A549 (cell line): ENCODE results near the gene LRRC7. TPM values are rescaled to one million over a fixed set of nuclear protein-coding genes. Genes with fewer than 3 reads are reported as not detected.

ENCODE experiments used
- ATAC-seq, 2 experiments: fragments of 200-7000 bp in 1 of 2; fragments of >200 bp in 1 of 2; cut with Nextera tagmentation in 1 of 2; cut with Tn5 transposase in 1 of 2; 3 replicates each; pipeline versions ENCODE4 v1.8.0 to v1.9.1; 2018 to 2020; ENCODE audit warnings: mild to moderate bottlenecking in 1 of 2, moderate library complexity in 1 of 2
- CTCF ChIA-PET: fragments of 300-600 bp; sonication (Branson Sonifier 250); formaldehyde crosslinking; extraction: SDS; loops from one replicate; lab custom pipeline; 2021; ENCODE audit warnings: antibody characterized with exemption, inconsistent platforms; lab: Yijun Ruan, JAX
- POLR2A ChIA-PET: fragments of 350-600 bp; formaldehyde crosslinking; extraction: SDS; loops from one replicate; lab custom pipeline; 2021; ENCODE audit warnings: antibody characterized with exemption, inconsistent platforms; lab: Yijun Ruan, JAX
- DNase-seq, 2 experiments: peaks; one replicate each; pipeline versions ENCODE4 v3.0.0 to v3.0.0-alpha.2; 2011 to 2016; ENCODE audit warnings: low read depth in 1 of 2, low spot score in 1 of 2
- FAIRE-seq: peaks from 2 replicates; lab custom pipeline; 2011; peaks lifted over from hg19 to GRCh38; lab: Jason Lieb, UNC
- H3K27ac ChIP-seq, 2 experiments: fragments of >200 bp; sonication (Bioruptor Twin); formaldehyde crosslinking; 3 replicates each; pipeline ENCODE4 v1.5.1; 2016 to 2017
- H3K4me1 ChIP-seq: fragments of >200 bp; sonication (Bioruptor Twin); formaldehyde crosslinking; 3 replicates; pipeline ENCODE4 v1.6.1; 2016
- H3K4me2 ChIP-seq: fragments of >200 bp; sonication (Bioruptor Twin); formaldehyde crosslinking; 3 replicates; pipeline ENCODE4 v1.6.1; 2016
- H3K4me3 ChIP-seq: fragments of >200 bp; sonication (Bioruptor Twin); formaldehyde crosslinking; 3 replicates; pipeline ENCODE4 v1.5.1; 2016
- H3K9me3 ChIP-seq: fragments of >200 bp; sonication (Bioruptor Twin); formaldehyde crosslinking; 3 replicates; pipeline ENCODE4 v1.6.1; 2016
- ATOH8 ChIP-seq: fragments of 250-450 bp; sonication (Bioruptor Pico); IDR thresholded peaks from 2 replicates; pipeline ENCODE4 v1.5.0; 2020; ENCODE audit warnings: low read depth, mild to moderate bottlenecking, moderate library complexity
- CBX2 ChIP-seq: fragments of 200-600 bp; sonication (generic); IDR thresholded peaks from 2 replicates; pipeline ENCODE4 v1.6.1; 2016; ENCODE audit warnings: low read depth, mild to moderate bottlenecking, borderline replicate concordance
- CBX8 ChIP-seq: fragments of 200-600 bp; sonication (generic); IDR thresholded peaks from 2 replicates; pipeline ENCODE4 v1.6.1; 2016
- CEBPB ChIP-seq, 2 experiments: fragments of >200 bp in 1 of 2; sonication (Bioruptor Twin) in 1 of 2; formaldehyde crosslinking in 1 of 2; IDR thresholded peaks; 2 replicates each; pipeline ENCODE4 v1.6.1; 2012 to 2016
- CTCF ChIP-seq: fragments of >200 bp; sonication (Bioruptor Twin); formaldehyde crosslinking; IDR thresholded peaks from 3 replicates; pipeline ENCODE4 v1.5.1; 2016
- EHF ChIP-seq: fragments of 250-450 bp; sonication (Bioruptor Pico); IDR thresholded peaks from 2 replicates; pipeline ENCODE4 v1.5.0; 2020; ENCODE audit warnings: mild to moderate bottlenecking
- EHMT2 ChIP-seq: fragments of 200-600 bp; sonication (generic); IDR thresholded peaks from 2 replicates; pipeline ENCODE4 v1.6.1; 2016; ENCODE audit warnings: antibody characterized with exemption, low read depth, mild to moderate bottlenecking, moderate library complexity
- ELK1 ChIP-seq: fragments of 150-350 bp; IDR thresholded peaks from 2 replicates; pipeline ENCODE4 v1.6.1; 2014; ENCODE audit warnings: low read depth, mild to moderate bottlenecking, low read length
- FOXS1 ChIP-seq: fragments of 250-450 bp; sonication (Bioruptor Pico); IDR thresholded peaks from 2 replicates; pipeline ENCODE4 v1.5.0; 2020; ENCODE audit warnings: mild to moderate bottlenecking, moderate library complexity
- HES2 ChIP-seq: fragments of >200 bp; sonication (Bioruptor Twin); formaldehyde crosslinking; IDR thresholded peaks from 2 replicates; pipeline ENCODE4 v1.6.1; 2016
- HEYL ChIP-seq: fragments of 250-450 bp; sonication (Bioruptor Pico); IDR thresholded peaks from 2 replicates; pipeline ENCODE4 v1.8.0; 2021; ENCODE audit warnings: mild to moderate bottlenecking, moderate library complexity
- HMGXB4 ChIP-seq: fragments of 250-450 bp; sonication (Bioruptor Pico); IDR thresholded peaks from 2 replicates; pipeline ENCODE4 v1.5.0; 2021; ENCODE audit warnings: mild to moderate bottlenecking, moderate library complexity, borderline replicate concordance
- HOXB5 ChIP-seq: fragments of 250-450 bp; sonication (Bioruptor Pico); IDR thresholded peaks from 2 replicates; pipeline ENCODE4 v1.5.0; 2020; ENCODE audit warnings: mild to moderate bottlenecking, moderate library complexity
- JUNB ChIP-seq: fragments of >200 bp; sonication (Bioruptor Twin); formaldehyde crosslinking; IDR thresholded peaks from 2 replicates; pipeline ENCODE4 v1.6.1; 2016
- MAX ChIP-seq: IDR thresholded peaks from 2 replicates; pipeline ENCODE4 v1.6.1; 2012
- MYC ChIP-seq: IDR thresholded peaks from 2 replicates; pipeline ENCODE4 v1.6.1; 2012; ENCODE audit warnings: mild to moderate bottlenecking, inconsistent platforms, low read length, improper control_type of control experiment, borderline replicate concordance
- NFE2L2 ChIP-seq: fragments of 150-350 bp; conservative IDR thresholded peaks from 2 replicates; pipeline ENCODE4 v1.6.1; 2014; ENCODE audit warnings: low read length
- PHF8 ChIP-seq: fragments of 200-600 bp; sonication (generic); IDR thresholded peaks from 2 replicates; pipeline ENCODE4 v1.6.1; 2016; ENCODE audit warnings: low read depth, mild to moderate bottlenecking, antibody characterized with exemption, moderate library complexity, borderline replicate concordance
- RAD21 ChIP-seq, 2 experiments: fragments of >200 bp in 1 of 2; sonication (Bioruptor Twin) in 1 of 2; formaldehyde crosslinking in 1 of 2; IDR thresholded peaks in 1 of 2; conservative IDR thresholded peaks in 1 of 2; 2 replicates in 1 of 2; 3 replicates in 1 of 2; pipeline ENCODE4 v1.6.1; 2012 to 2018; ENCODE audit warnings: inconsistent platforms in 1 of 2
- RFX5 ChIP-seq: fragments of 450-650 bp; IDR thresholded peaks from 2 replicates; pipeline ENCODE4 v1.7.1; 2014; ENCODE audit warnings: antibody characterized with exemption, mild to moderate bottlenecking, moderate library complexity
- SMC3 ChIP-seq: fragments of >200 bp; sonication (Bioruptor Twin); formaldehyde crosslinking; IDR thresholded peaks from 3 replicates; pipeline ENCODE4 v1.6.1; 2018; ENCODE audit warnings: inconsistent platforms
- SREBF2 ChIP-seq: fragments of 450-650 bp; IDR thresholded peaks from 2 replicates; pipeline ENCODE4 v1.6.1; 2014; ENCODE audit warnings: mild to moderate bottlenecking, moderate library complexity
- TFCP2L1 ChIP-seq: fragments of 250-450 bp; sonication (Bioruptor Pico); IDR thresholded peaks from 2 replicates; pipeline ENCODE4 v1.5.0; 2021; ENCODE audit warnings: mild to moderate bottlenecking
- USF2 ChIP-seq: fragments of 450-650 bp; IDR thresholded peaks from 2 replicates; pipeline ENCODE4 v1.6.1; 2014; ENCODE audit warnings: antibody characterized with exemption
- ZC3H11A ChIP-seq: fragments of 450-650 bp; IDR thresholded peaks from 2 replicates; pipeline ENCODE4 v1.6.1; 2014; ENCODE audit warnings: antibody characterized with exemption, mild to moderate bottlenecking
- ZSCAN20 ChIP-seq: fragments of 250-450 bp; sonication (Bioruptor Pico); IDR thresholded peaks from 2 replicates; pipeline ENCODE4 v1.8.0; 2022; ENCODE audit warnings: mild to moderate bottlenecking, moderate library complexity
- WGBS: methylation state at CpG from one replicate; pipeline ENCODE4 v1.1.6; 2017; ENCODE audit errors: missing lambda C conversion rate; 5-methylcytosine and 5-hydroxymethylcytosine counted together
- polyA plus RNA-seq, 4 experiments: library from polyadenylated mRNA; depleted of rRNA in 3 of 4; stranded (reverse); fragments of >200 nt; fragmentation: RNase III in 1 of 4; extraction: RNeasy Plus Mini Kit Qiagen cat#74134 plus additional on column Dnase treatment in 1 of 4; gene quantifications; 2 replicates in 3 of 4; 3 replicates in 1 of 4; pipeline ENCODE4 v1.2.3, GENCODE V29; 2011 to 2017

The LRRC7 gene
- polyA plus RNA-seq, 2 of the 4 experiments (the other 2 are of a cell fraction), result not detected

GRCh38 chr1:70071601-70072000, 503.9 kb downstream of the LRRC7 start:
- CTCF ChIA-PET, result no interaction called here
- H3K4me3 ChIP-seq, result no peak overlapping the region
- no peak overlapping the region for H3K4me2 ChIP-seq
- no peaks in the 10 kb centered on the region for H3K9me3 ChIP-seq
- POLR2A ChIA-PET, result no interaction called here
- H3K4me1 ChIP-seq, result no peaks in the 10 kb centered on the region
- H3K27ac ChIP-seq, result no peak overlapping the region
- WGBS, result 8% methylated on average over 4 of the region's 4 CpGs
- no peak for ATAC-seq
- no peak for DNase-seq
- FAIRE-seq, result no peak
- no peak for TF ChIP-seq TFCP2L1 (CRISPR knock-in tag)
- no peak for TF ChIP-seq HEYL (CRISPR knock-in tag)
- TF ChIP-seq PHF8, result no peak
- no peak for TF ChIP-seq HMGXB4
- TF ChIP-seq CEBPB (IDR thresholded peaks at IDR 0.05), result no peak
- TF ChIP-seq CBX2, result no peak
- TF ChIP-seq ZSCAN20 (CRISPR knock-in tag), result no peak
- TF ChIP-seq JUNB, result no peak
- no peak for TF ChIP-seq CTCF
- TF ChIP-seq FOXS1 (CRISPR knock-in tag), result no peak
- no peak for TF ChIP-seq NFE2L2

- H3K4me2 ChIP-seq, result no peak overlapping the region
- no peak overlapping the region for H3K4me3 ChIP-seq
- H3K27ac ChIP-seq, result no peak overlapping the region
- H3K9me3 ChIP-seq, result no peaks in the 10 kb centered on the region
- POLR2A ChIA-PET, result no interaction called here
- CTCF ChIA-PET, result no interaction called here
- no peak for ATAC-seq
- TF ChIP-seq RFX5 (no peak), MYC (no peak)
- no peak for FAIRE-seq
- no peaks in the 10 kb centered on the region for H3K4me1 ChIP-seq
- no peak for DNase-seq
Observed at GRCh38 chr1:70072231-70072751, 504.6 kb downstream of the LRRC7 start.

GRCh38 chr1:70075761-70076160, 508.0 kb downstream of the LRRC7 start:
- DNase-seq, result no peak
- ChIA-PET CTCF (no interaction called here), POLR2A (no interaction called here)
- Histone ChIP-seq H3K27ac (no peak overlapping the region), H3K4me2 (no peak overlapping the region), H3K9me3 (no peaks in the 10 kb centered on the region), H3K4me3 (no peak overlapping the region), H3K4me1 (no peaks in the 10 kb centered on the region)
- FAIRE-seq, result no peak
- ATAC-seq, result no peak
- TF ChIP-seq CBX8 (no peak), USF2 (no peak), HOXB5 (no peak), MAX (no peak), ATOH8 (CRISPR knock-in tag) (no peak), EHF (CRISPR knock-in tag) (no peak), SMC3 (no peak), NFE2L2 (no peak), ZC3H11A (no peak), ELK1 (no peak), RAD21 (conservative IDR thresholded peaks at IDR 0.05 in 1 of 2, IDR thresholded peaks at IDR 0.05 in 1 of 2) (no peak), FOXS1 (CRISPR knock-in tag) (no peak), SREBF2 (no peak), EHMT2 (no peak), PHF8 (no peak), CBX2 (no peak), HES2 (no peak)
- 35% methylated on average over 7 of the region's 7 CpGs for WGBS
